Measurements from ENCODE around the gene APBB1IP. TPM values are rescaled to one million over a fixed set of nuclear protein-coding genes. Genes with fewer than 3 reads are reported as not detected.
A peak's percentile ranks its signal among the peaks of the same experiment; 100 is the strongest.
"Not testable (repeated sequence)": the region's sequence is repeated elsewhere in the genome, so short reads cannot be mapped to it uniquely, and the experiment has no call there.

The APBB1IP gene
- total RNA-seq, 1 experiment from 2014 or later, result 34.7 TPM

GRCh38 chr10:26474026-26474425, 35.9 kb downstream of the APBB1IP start:
- Histone ChIP-seq H3K27me3 (ENCODE audit: low read length) (no peaks in the 10 kb centered on the region), H3K4me1 (ENCODE audit: low read length) (peaks cover 53% of the 10 kb centered on the region), H3K79me2 (ENCODE audit: low read length) (peaks cover 93% of the 10 kb centered on the region), H3K4me3 (ENCODE audit: low read length) (no peak overlapping the region), H2AFZ (ENCODE audit: low read length) (no peak overlapping the region), H3K27ac (ENCODE audit: low read length) (peak overlapping the region; percentile 34), H4K20me1 (ENCODE audit: insufficient read depth, low read depth, low read length) (no peaks in the 10 kb centered on the region), H3K36me3 (ENCODE audit: insufficient read depth, low read length) (no peaks in the 10 kb centered on the region), H3K9ac (ENCODE audit: low read length) (no peak overlapping the region), H3K9me3 (ENCODE audit: low read length) (no peaks in the 10 kb centered on the region), H3K9me2 (replicated peaks; ENCODE audit: insufficient read depth, low read length) (no peaks in the 10 kb centered on the region), H3K4me2 (ENCODE audit: low read depth, low read length, poor library complexity, severe bottlenecking) (no peak overlapping the region)
- no peak for DNase-seq

- peaks cover 91% of the 10 kb centered on the region for H3K79me2 ChIP-seq (ENCODE audit: low read length)
- H4K20me1 ChIP-seq (ENCODE audit: insufficient read depth, low read depth, low read length); H3K27me3 ChIP-seq (ENCODE audit: low read length); H3K9ac ChIP-seq (ENCODE audit: low read length); H3K36me3 ChIP-seq (ENCODE audit: insufficient read depth, low read length); DNase-seq; H3K9me3 ChIP-seq (ENCODE audit: low read length); H3K4me3 ChIP-seq (ENCODE audit: low read length); H3K4me2 ChIP-seq (ENCODE audit: low read depth, low read length, poor library complexity, severe bottlenecking); H2AFZ ChIP-seq (ENCODE audit: low read length); H3K9me2 ChIP-seq (replicated peaks; ENCODE audit: insufficient read depth, low read length): not testable (repeated sequence)
- H3K27ac ChIP-seq (ENCODE audit: low read length), result peak overlapping the region; percentile 34
- H3K4me1 ChIP-seq (ENCODE audit: low read length), result peaks cover 58% of the 10 kb centered on the region
Measured at GRCh38 chr10:26474845-26475244, 36.7 kb downstream of the APBB1IP start.

- no peak for DNase-seq
- Histone ChIP-seq H3K4me3 (ENCODE audit: low read length) (no peak overlapping the region), H3K9me3 (ENCODE audit: low read length) (no peaks in the 10 kb centered on the region), H3K79me2 (ENCODE audit: low read length) (peaks cover 91% of the 10 kb centered on the region), H4K20me1 (ENCODE audit: insufficient read depth, low read depth, low read length) (no peaks in the 10 kb centered on the region), H3K4me1 (ENCODE audit: low read length) (peaks cover 58% of the 10 kb centered on the region), H3K9me2 (replicated peaks; ENCODE audit: insufficient read depth, low read length) (no peaks in the 10 kb centered on the region), H3K36me3 (ENCODE audit: insufficient read depth, low read length) (no peaks in the 10 kb centered on the region), H3K4me2 (ENCODE audit: low read depth, low read length, poor library complexity, severe bottlenecking) (no peak overlapping the region), H3K27ac (ENCODE audit: low read length) (peak overlapping the region; percentile 3; the same call in 1 of the 2 replicates), H3K9ac (ENCODE audit: low read length) (no peak overlapping the region), H3K27me3 (ENCODE audit: low read length) (no peaks in the 10 kb centered on the region), H2AFZ (ENCODE audit: low read length) (no peak overlapping the region)
Measured at GRCh38 chr10:26475386-26475785, 37.2 kb downstream of the APBB1IP start.

GRCh38 chr10:26477501-26477900, 39.4 kb downstream of the APBB1IP start:
- Histone ChIP-seq H3K4me3 (ENCODE audit: low read length) (no peak overlapping the region), H3K9ac (ENCODE audit: low read length) (peak overlapping the region; percentile 46; the same call in 1 of the 2 replicates), H3K27me3 (ENCODE audit: low read length) (no peaks in the 10 kb centered on the region), H3K27ac (ENCODE audit: low read length) (peak overlapping the region; percentile 97), H2AFZ (ENCODE audit: low read length) (no peak overlapping the region), H3K36me3 (ENCODE audit: insufficient read depth, low read length) (no peaks in the 10 kb centered on the region), H3K9me3 (ENCODE audit: low read length) (no peaks in the 10 kb centered on the region), H3K4me2 (ENCODE audit: low read depth, low read length, poor library complexity, severe bottlenecking) (peak overlapping the region; percentile 58), H4K20me1 (ENCODE audit: insufficient read depth, low read depth, low read length) (no peaks in the 10 kb centered on the region), H3K9me2 (replicated peaks; ENCODE audit: insufficient read depth, low read length) (no peaks in the 10 kb centered on the region), H3K4me1 (ENCODE audit: low read length) (peaks cover 59% of the 10 kb centered on the region), H3K79me2 (ENCODE audit: low read length) (peaks cover 89% of the 10 kb centered on the region)
- DNase-seq, result no peak

GRCh38 chr10:26478061-26478460, 39.9 kb downstream of the APBB1IP start:
- H3K79me2 ChIP-seq (ENCODE audit: low read length), result peaks cover 89% of the 10 kb centered on the region
- H3K9ac ChIP-seq (ENCODE audit: low read length), result peak overlapping the region; percentile 46
- H4K20me1 ChIP-seq (ENCODE audit: insufficient read depth, low read depth, low read length), result no peaks in the 10 kb centered on the region
- peak overlapping the region; percentile 24; the same call in 1 of the 2 replicates for H3K4me3 ChIP-seq (ENCODE audit: low read length)
- H3K36me3 ChIP-seq (ENCODE audit: insufficient read depth, low read length), result no peaks in the 10 kb centered on the region
- DNase-seq, result peak; percentile 67
- no peaks in the 10 kb centered on the region for H3K27me3 ChIP-seq (ENCODE audit: low read length)
- H3K4me2 ChIP-seq (ENCODE audit: low read depth, low read length, poor library complexity, severe bottlenecking), result peak overlapping the region; percentile 58
- no peaks in the 10 kb centered on the region for H3K9me3 ChIP-seq (ENCODE audit: low read length)
- no peak overlapping the region for H2AFZ ChIP-seq (ENCODE audit: low read length)
- peaks cover 65% of the 10 kb centered on the region for H3K4me1 ChIP-seq (ENCODE audit: low read length)
- peak overlapping the region; percentile 97 for H3K27ac ChIP-seq (ENCODE audit: low read length)
- H3K9me2 ChIP-seq (replicated peaks; ENCODE audit: insufficient read depth, low read length), result no peaks in the 10 kb centered on the region

GRCh38 chr10:26479766-26480492, 41.8 kb downstream of the APBB1IP start:
- Histone ChIP-seq H3K36me3 (ENCODE audit: insufficient read depth, low read length) (no peaks in the 10 kb centered on the region), H3K27me3 (ENCODE audit: low read length) (no peaks in the 10 kb centered on the region), H3K27ac (ENCODE audit: low read length) (peak overlapping the region; percentile 97), H3K4me2 (ENCODE audit: low read depth, low read length, poor library complexity, severe bottlenecking) (peak overlapping the region; percentile 74), H3K79me2 (ENCODE audit: low read length) (peaks cover 87% of the 10 kb centered on the region), H3K9ac (ENCODE audit: low read length) (peak overlapping the region; percentile 68), H3K4me1 (ENCODE audit: low read length) (peaks cover 72% of the 10 kb centered on the region), H4K20me1 (ENCODE audit: insufficient read depth, low read depth, low read length) (no peaks in the 10 kb centered on the region), H3K9me3 (ENCODE audit: low read length) (no peaks in the 10 kb centered on the region), H2AFZ (ENCODE audit: low read length) (no peak overlapping the region), H3K4me3 (ENCODE audit: low read length) (peak overlapping the region; percentile 48), H3K9me2 (replicated peaks; ENCODE audit: insufficient read depth, low read length) (no peaks in the 10 kb centered on the region)
- DNase-seq, result peak; percentile 81

- DNase-seq, result no peak
- H3K79me2 ChIP-seq (ENCODE audit: low read length), result peaks cover 88% of the 10 kb centered on the region
- peak overlapping the region; percentile 48; the same call in 1 of the 2 replicates for H3K4me3 ChIP-seq (ENCODE audit: low read length)
- no peaks in the 10 kb centered on the region for H4K20me1 ChIP-seq (ENCODE audit: insufficient read depth, low read depth, low read length)
- no peaks in the 10 kb centered on the region for H3K36me3 ChIP-seq (ENCODE audit: insufficient read depth, low read length)
- peak overlapping the region; percentile 74 for H3K4me2 ChIP-seq (ENCODE audit: low read depth, low read length, poor library complexity, severe bottlenecking)
- H3K4me1 ChIP-seq (ENCODE audit: low read length), result peaks cover 75% of the 10 kb centered on the region
- H3K9me2 ChIP-seq (replicated peaks; ENCODE audit: insufficient read depth, low read length), result no peaks in the 10 kb centered on the region
- H3K27me3 ChIP-seq (ENCODE audit: low read length), result no peaks in the 10 kb centered on the region
- H2AFZ ChIP-seq (ENCODE audit: low read length), result no peak overlapping the region
- H3K9ac ChIP-seq (ENCODE audit: low read length), result peak overlapping the region; percentile 68
- no peaks in the 10 kb centered on the region for H3K9me3 ChIP-seq (ENCODE audit: low read length)
- H3K27ac ChIP-seq (ENCODE audit: low read length), result peak overlapping the region; percentile 97
Measured at GRCh38 chr10:26481315-26481692, 43.2 kb downstream of the APBB1IP start.

GRCh38 chr10:26481914-26482550, 43.9 kb downstream of the APBB1IP start:
- H3K4me3 ChIP-seq (ENCODE audit: low read length), result peak overlapping the region; percentile 55
- H4K20me1 ChIP-seq (ENCODE audit: insufficient read depth, low read depth, low read length), result no peaks in the 10 kb centered on the region
- H3K9me2 ChIP-seq (replicated peaks; ENCODE audit: insufficient read depth, low read length), result no peaks in the 10 kb centered on the region
- no peaks in the 10 kb centered on the region for H3K36me3 ChIP-seq (ENCODE audit: insufficient read depth, low read length)
- peak overlapping the region; percentile 74 for H3K4me2 ChIP-seq (ENCODE audit: low read depth, low read length, poor library complexity, severe bottlenecking)
- H3K27me3 ChIP-seq (ENCODE audit: low read length), result no peaks in the 10 kb centered on the region
- H2AFZ ChIP-seq (ENCODE audit: low read length), result peak overlapping the region; percentile 32; the same call in 1 of the 2 replicates
- H3K9ac ChIP-seq (ENCODE audit: low read length), result peak overlapping the region; percentile 65
- H3K4me1 ChIP-seq (ENCODE audit: low read length), result peaks cover 80% of the 10 kb centered on the region
- peak; percentile 87 for DNase-seq
- no peaks in the 10 kb centered on the region for H3K9me3 ChIP-seq (ENCODE audit: low read length)
- H3K27ac ChIP-seq (ENCODE audit: low read length), result peak overlapping the region; percentile 97
- peaks cover 90% of the 10 kb centered on the region for H3K79me2 ChIP-seq (ENCODE audit: low read length)

All from Karpas-422 (cell line).